GM23248 (cell line): ENCODE measurements around the gene KLF6. TPM values are rescaled to one million over a fixed set of nuclear protein-coding genes. Genes with fewer than 3 reads are reported as not detected.
A peak's percentile ranks its signal among the peaks of the same experiment; 100 is the strongest.

Experiments used
- DNase-seq: peaks from one replicate; pipeline ENCODE4 v3.0.0-alpha.2; 2015
- H2AFZ ChIP-seq: fragments of 200-600 bp; sonication (generic); 2 replicates; pipeline ENCODE4 v1.6.1; 2016; ENCODE audit warnings: antibody characterized with exemption
- H3F3A ChIP-seq: fragments of 200-600 bp; sonication (generic); 2 replicates; pipeline ENCODE4 v1.6.1; 2016; ENCODE audit warnings: mild to moderate bottlenecking, antibody characterized with exemption, mixed run types; ENCODE audit not compliant: insufficient read depth
- H3K27ac ChIP-seq: fragments of 200-600 bp; sonication (generic); 2 replicates; pipeline ENCODE4 v1.5.1; 2016; ENCODE audit warnings: mild to moderate bottlenecking
- H3K27me3 ChIP-seq: fragments of 200-600 bp; sonication (generic); replicated peaks from 2 replicates; pipeline ENCODE4 v1.6.1; 2016; ENCODE audit warnings: mild to moderate bottlenecking; ENCODE audit not compliant: insufficient read depth
- H3K36me3 ChIP-seq: fragments of 200-600 bp; sonication (generic); 2 replicates; pipeline ENCODE4 v1.6.1; 2016; ENCODE audit warnings: low read depth, mild to moderate bottlenecking
- H3K4me1 ChIP-seq: fragments of 200-600 bp; sonication (generic); 2 replicates; pipeline ENCODE4 v1.6.1; 2016; ENCODE audit warnings: mild to moderate bottlenecking; ENCODE audit not compliant: insufficient read depth
- H3K4me2 ChIP-seq: fragments of 200-600 bp; sonication (generic); one replicate; pipeline ENCODE4 v1.6.1; 2016; ENCODE audit warnings: mild to moderate bottlenecking; ENCODE audit not compliant: unreplicated experiment
- H3K4me3 ChIP-seq: fragments of 200-600 bp; sonication (generic); 2 replicates; pipeline ENCODE4 v1.5.1; 2016; ENCODE audit warnings: mild to moderate bottlenecking
- H3K79me2 ChIP-seq: fragments of 200-600 bp; sonication (generic); 2 replicates; pipeline ENCODE4 v1.6.1; 2016; ENCODE audit warnings: mild to moderate bottlenecking; ENCODE audit not compliant: insufficient read depth
- H3K9ac ChIP-seq: fragments of 200-600 bp; sonication (generic); 2 replicates; pipeline ENCODE4 v1.6.1; 2016; ENCODE audit warnings: mild to moderate bottlenecking
- H3K9me2 ChIP-seq: fragments of 200-600 bp; sonication (generic); 2 replicates; pipeline ENCODE4 v1.6.1; 2016; ENCODE audit warnings: mixed run types, mild to moderate bottlenecking, moderate library complexity; ENCODE audit not compliant: insufficient read depth
- H3K9me3 ChIP-seq: fragments of 200-600 bp; sonication (generic); one replicate; pipeline ENCODE4 v1.6.1; 2017; ENCODE audit warnings: low read depth
- H4K20me1 ChIP-seq: fragments of 200-600 bp; sonication (generic); 2 replicates; pipeline ENCODE4 v1.6.0; 2016; ENCODE audit not compliant: insufficient read depth
- EZH2 ChIP-seq: fragments of 200-600 bp; sonication (generic); IDR thresholded peaks from 2 replicates; pipeline ENCODE4 v1.6.1; 2018; ENCODE audit warnings: antibody characterized with exemption, mild to moderate bottlenecking; ENCODE audit not compliant: insufficient read depth, poor library complexity, severe bottlenecking
- EZH2phosphoT487 ChIP-seq: fragments of 200-600 bp; sonication (generic); IDR thresholded peaks from 2 replicates; pipeline ENCODE4 v1.6.1; 2018; ENCODE audit warnings: antibody characterized with exemption, moderate library complexity, mild to moderate bottlenecking, low read depth; ENCODE audit not compliant: insufficient read depth
- WGBS, 2 experiments: methylation state at CpG; one replicate each; pipeline ENCODE4 v1.1.6; 2015 to 2017; ENCODE audit warnings: low lambda C conversion rate in 2 of 2, low coverage in 1 of 2; ENCODE audit errors: missing lambda C conversion rate in 2 of 2; 5-methylcytosine and 5-hydroxymethylcytosine counted together
- in situ Hi-C: fragments of 300-500 bp; cut with MboI; formaldehyde crosslinking; loops from 2 replicates; pipeline ENCODE4 v1.15.0; 2020
- polyA plus RNA-seq: library from polyadenylated mRNA; unstranded; fragments of >200 nt; fragmentation: Nextera tagmentation; extraction: Ambion mirVana; gene quantifications from 2 replicates; pipeline ENCODE4 v1.2.1, GENCODE V29; 2016
- total RNA-seq: library from RNA; depleted of rRNA; stranded (reverse); fragments of >200 nt; shearing (Covaris generic); gene quantifications from 2 replicates; pipeline ENCODE4 v1.2.3, GENCODE V29; 2014

The KLF6 gene
- total and polyA plus RNA-seq, 2 experiments from 2014 or later, result 49.8 to 279 TPM

- no peaks in the 10 kb centered on the region for H3K9me2 ChIP-seq
- H3K36me3 ChIP-seq, result no peaks in the 10 kb centered on the region
- no peaks in the 10 kb centered on the region for H4K20me1 ChIP-seq
- H3F3A ChIP-seq, result peaks cover 38% of the 10 kb centered on the region
- H2AFZ ChIP-seq, result no peak overlapping the region
- no peaks in the 10 kb centered on the region for H3K79me2 ChIP-seq
- H3K9me3 ChIP-seq, result no peaks in the 10 kb centered on the region
- peak overlapping the region; percentile 85; the same call in 1 of the 2 replicates for H3K9ac ChIP-seq
- no peak for DNase-seq
- H3K4me1 ChIP-seq, result peaks cover 46% of the 10 kb centered on the region
- TF ChIP-seq EZH2phosphoT487 (no peak), EZH2 (no peak)
- H3K27ac ChIP-seq, result peak overlapping the region; percentile 83
- H3K27me3 ChIP-seq, result no peaks in the 10 kb centered on the region
- peak overlapping the region; percentile 72 for H3K4me3 ChIP-seq
- in situ Hi-C loops, result no loop called here
- H3K4me2 ChIP-seq, result peak overlapping the region; percentile 94
- WGBS, 2 experiments, result 93 to 94% methylated on average over 27 of the region's 27 CpGs
These were observed 42.9 kb upstream of the KLF6 start for GRCh38 chr10:3827768-3828403.

GRCh38 chr10:3827266-3827665 is 42.3 kb upstream of the KLF6 start:
- Histone ChIP-seq H3K27ac (no peak overlapping the region), H3K27me3 (no peaks in the 10 kb centered on the region), H3K79me2 (no peaks in the 10 kb centered on the region), H4K20me1 (no peaks in the 10 kb centered on the region), H3K9me3 (no peaks in the 10 kb centered on the region), H3K9ac (no peak overlapping the region), H3K36me3 (no peaks in the 10 kb centered on the region), H3F3A (peaks cover 38% of the 10 kb centered on the region), H3K4me1 (peaks cover 46% of the 10 kb centered on the region), H3K9me2 (no peaks in the 10 kb centered on the region), H3K4me2 (no peak overlapping the region), H2AFZ (no peak overlapping the region), H3K4me3 (no peak overlapping the region)
- WGBS, 2 experiments, result 86 to 93% methylated on average over 7 to 10 of the region's 10 CpGs
- TF ChIP-seq EZH2 (no peak), EZH2phosphoT487 (no peak)
- in situ Hi-C loops, result no loop called here
- DNase-seq, result no peak

- peak overlapping the region; percentile 65 for H3K27ac ChIP-seq
- WGBS, 2 experiments, result 89 to 94% methylated on average over 21 of the region's 21 CpGs
- H3F3A ChIP-seq, result peaks cover 32% of the 10 kb centered on the region
- peak overlapping the region; percentile 46 for H3K4me2 ChIP-seq
- no peaks in the 10 kb centered on the region for H3K9me2 ChIP-seq
- no peaks in the 10 kb centered on the region for H3K9me3 ChIP-seq
- TF ChIP-seq EZH2phosphoT487, result no peak
- no peak for TF ChIP-seq EZH2
- H4K20me1 ChIP-seq, result no peaks in the 10 kb centered on the region
- H3K4me3 ChIP-seq, result no peak overlapping the region
- no peaks in the 10 kb centered on the region for H3K79me2 ChIP-seq
- in situ Hi-C loops, result no loop called here
- peak overlapping the region; percentile 43; the same call in 1 of the 2 replicates for H3K9ac ChIP-seq
- no peak for DNase-seq
- no peaks in the 10 kb centered on the region for H3K27me3 ChIP-seq
- no peaks in the 10 kb centered on the region for H3K36me3 ChIP-seq
- H2AFZ ChIP-seq, result no peak overlapping the region
- peaks cover 35% of the 10 kb centered on the region for H3K4me1 ChIP-seq
These were observed 40.9 kb upstream of the KLF6 start for GRCh38 chr10:3825862-3826351.

DNA sequence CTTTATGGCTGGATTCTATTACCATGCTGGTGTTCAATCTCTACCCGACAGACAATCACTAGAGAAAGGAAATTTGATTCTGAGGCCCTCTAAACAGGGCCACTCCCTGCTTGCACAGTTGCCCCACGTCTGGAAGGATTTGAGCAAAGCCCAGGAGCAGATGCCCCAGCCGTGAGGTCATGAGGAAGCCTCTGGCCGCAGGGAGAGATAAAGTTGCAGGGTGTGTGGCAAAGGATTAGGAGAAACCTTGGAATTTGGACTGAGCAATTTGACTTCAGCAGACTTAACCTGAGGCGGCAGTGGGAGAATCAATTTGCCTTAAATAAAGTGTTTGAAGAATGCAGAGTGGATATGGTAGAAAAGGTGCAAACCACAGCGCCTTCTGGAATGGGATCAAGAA is 40.2 kb upstream of the KLF6 start:
- WGBS, 2 experiments, result 23 to 26% methylated on average over 6 of the region's 6 CpGs
- no peaks in the 10 kb centered on the region for H4K20me1 ChIP-seq
- in situ Hi-C loops, result no loop called here
- peaks cover 31% of the 10 kb centered on the region for H3K4me1 ChIP-seq
- peaks cover 32% of the 10 kb centered on the region for H3F3A ChIP-seq
- no peaks in the 10 kb centered on the region for H3K27me3 ChIP-seq
- peak overlapping the region; percentile 43; the same call in 1 of the 2 replicates for H3K9ac ChIP-seq
- H3K27ac ChIP-seq, result peak overlapping the region; percentile 65
- TF ChIP-seq EZH2phosphoT487, result no peak
- TF ChIP-seq EZH2, result no peak
- 0 out of 2 replicates have a peak overlapping the region, but pooled peaks have one; percentile 17 for H3K4me3 ChIP-seq
- no peaks in the 10 kb centered on the region for H3K79me2 ChIP-seq
- no peaks in the 10 kb centered on the region for H3K9me3 ChIP-seq
- H3K36me3 ChIP-seq, result no peaks in the 10 kb centered on the region
- H3K9me2 ChIP-seq, result no peaks in the 10 kb centered on the region
- no peak overlapping the region for H2AFZ ChIP-seq
- peak; percentile 93 for DNase-seq
- peak overlapping the region; percentile 46 for H3K4me2 ChIP-seq
